ENCODE results near the gene CCDC24. TPM values are rescaled to one million over a fixed set of nuclear protein-coding genes. Genes with fewer than 3 reads are reported as not detected.

The CCDC24 gene
- total RNA-seq, 2 donors from 2014 or later = 0.99 to 1.4 TPM

GRCh38 chr1:44031252-44032169 lies 40.1 kb downstream of the CCDC24 start, which contains the start of gene SLC6A9:
SLC6A9 (minus strand) TSS chr1:44031462; CDS start chr1:44024277, 7,185 bp downstream.
- peak; percentile 56 to 62 for DNase-seq
- H3K4me1 Mint-ChIP-seq (ENCODE audit: low read depth) = peaks cover 41% of the 10 kb centered on the region

GRCh38 chr1:44032170-44032790 lies 40.9 kb downstream of the CCDC24 start:
- Mint-ChIP-seq H3K4me1 (ENCODE audit: low read depth) (peaks cover 45% of the 10 kb centered on the region), H3K4me3 (peak overlapping the region; percentile 90 to 91), H3K9me3 (no peaks in the 10 kb centered on the region), H3K36me3 (ENCODE audit: insufficient read depth in 2 of 2) (peaks cover 5 to 6% of the 10 kb centered on the region in 2 donors), H3K27me3 (ENCODE audit: low read depth) (no peaks in the 10 kb centered on the region), H3K27ac (no peak overlapping the region)
- ATAC-seq (replicated peaks in 1 of 2) (no peak), DNase-seq (no peak)

More at GRCh38 chr1:44031252-44032169, 40.1 kb downstream of the CCDC24 start, which contains the start of gene SLC6A9:
- H3K4me3 Mint-ChIP-seq = peak within 1 kb of the TSS; percentile 90 to 91
- no peaks in the 10 kb centered on the region for H3K9me3 Mint-ChIP-seq
- ATAC-seq (replicated peaks in 1 of 2) = peak; percentile 22 to 23
- H3K36me3 Mint-ChIP-seq (ENCODE audit: insufficient read depth in 2 of 2) = peaks cover 5 to 6% of the 10 kb centered on the region in 2 donors
- peak within 1 kb of the TSS; percentile 86 for H3K27ac Mint-ChIP-seq
- no peaks in the 10 kb centered on the region for H3K27me3 Mint-ChIP-seq (ENCODE audit: low read depth)

GRCh38 chr1:44033041-44033575 lies 41.7 kb downstream of the CCDC24 start:
- no peaks in the 10 kb centered on the region for H3K9me3 Mint-ChIP-seq
- peaks cover 43% of the 10 kb centered on the region for H3K4me1 Mint-ChIP-seq (ENCODE audit: low read depth)
- H3K27ac Mint-ChIP-seq = no peak overlapping the region

GRCh38 chr1:44033756-44034155 lies 42.4 kb downstream of the CCDC24 start:
- Mint-ChIP-seq H3K36me3 (ENCODE audit: insufficient read depth in 2 of 2) (peaks cover under 1 to 5% of the 10 kb centered on the region in 2 donors), H3K4me1 (ENCODE audit: low read depth) (peaks cover 36% of the 10 kb centered on the region), H3K27me3 (ENCODE audit: low read depth) (no peaks in the 10 kb centered on the region), H3K27ac (no peak overlapping the region), H3K9me3 (no peaks in the 10 kb centered on the region), H3K4me3 (no peak overlapping the region)
- DNase-seq (no peak), ATAC-seq (replicated peaks in 1 of 2) (no peak)

More at GRCh38 chr1:44033041-44033575, 41.7 kb downstream of the CCDC24 start:
- Mint-ChIP-seq H3K27me3 (ENCODE audit: low read depth) (no peaks in the 10 kb centered on the region), H3K36me3 (ENCODE audit: insufficient read depth in 2 of 2) (peaks cover 5% of the 10 kb centered on the region in 2 donors), H3K4me3 (no peak overlapping the region)
- DNase-seq = no peak
- ATAC-seq (replicated peaks in 1 of 2) = no peak

GRCh38 chr1:44034423-44034822 lies 43.0 kb downstream of the CCDC24 start:
- Mint-ChIP-seq H3K4me1 (ENCODE audit: low read depth) (peaks cover 30% of the 10 kb centered on the region), H3K36me3 (ENCODE audit: insufficient read depth in 2 of 2) (peaks cover 0 to 5% of the 10 kb centered on the region in 2 donors), H3K27ac (no peak overlapping the region), H3K9me3 (no peaks in the 10 kb centered on the region), H3K27me3 (ENCODE audit: low read depth) (no peaks in the 10 kb centered on the region), H3K4me3 (no peak overlapping the region)
- ATAC-seq (replicated peaks in 1 of 2) (no peak), DNase-seq (no peak)

- H3K4me3 Mint-ChIP-seq = no peak overlapping the region
- H3K9me3 Mint-ChIP-seq = no peaks in the 10 kb centered on the region
- ATAC-seq (replicated peaks in 1 of 2) (no peak), DNase-seq (no peak)
- H3K4me1 Mint-ChIP-seq (ENCODE audit: low read depth) = peaks cover 24% of the 10 kb centered on the region
- H3K27ac Mint-ChIP-seq = no peak overlapping the region
- H3K36me3 Mint-ChIP-seq (ENCODE audit: insufficient read depth in 2 of 2) = peaks cover 2 to 5% of the 10 kb centered on the region in 2 donors
- H3K27me3 Mint-ChIP-seq (ENCODE audit: low read depth) = peaks cover 5% of the 10 kb centered on the region
Measured at GRCh38 chr1:44034976-44035716, 43.7 kb downstream of the CCDC24 start.

GRCh38 chr1:44035726-44036408 lies 44.5 kb downstream of the CCDC24 start:
- H3K4me1 Mint-ChIP-seq (ENCODE audit: low read depth) = peaks cover 24% of the 10 kb centered on the region
- peaks cover 2 to 5% of the 10 kb centered on the region in 2 donors for H3K36me3 Mint-ChIP-seq (ENCODE audit: insufficient read depth in 2 of 2)
- no peak for ATAC-seq (replicated peaks in 1 of 2)
- no peak for DNase-seq
- H3K9me3 Mint-ChIP-seq = no peaks in the 10 kb centered on the region
- no peak overlapping the region for H3K27ac Mint-ChIP-seq
- peaks cover 5% of the 10 kb centered on the region for H3K27me3 Mint-ChIP-seq (ENCODE audit: low read depth)
- H3K4me3 Mint-ChIP-seq = no peak overlapping the region

GRCh38 chr1:44036409-44037139 lies 45.2 kb downstream of the CCDC24 start:
- peaks cover 5% of the 10 kb centered on the region for H3K27me3 Mint-ChIP-seq (ENCODE audit: low read depth)
- H3K36me3 Mint-ChIP-seq (ENCODE audit: insufficient read depth in 2 of 2) = peaks cover 0 to 2% of the 10 kb centered on the region in 2 donors
- peak; percentile 65 to 72 for DNase-seq
- H3K9me3 Mint-ChIP-seq = no peaks in the 10 kb centered on the region
- peak; percentile 65 to 78 for ATAC-seq (replicated peaks in 1 of 2)
- no peak overlapping the region for H3K27ac Mint-ChIP-seq
- no peak overlapping the region for H3K4me3 Mint-ChIP-seq
- H3K4me1 Mint-ChIP-seq (ENCODE audit: low read depth) = peaks cover 22% of the 10 kb centered on the region

- peaks cover 16% of the 10 kb centered on the region for H3K4me1 Mint-ChIP-seq (ENCODE audit: low read depth)
- H3K36me3 Mint-ChIP-seq (ENCODE audit: insufficient read depth in 2 of 2) = peaks cover 0 to 2% of the 10 kb centered on the region in 2 donors
- ATAC-seq (replicated peaks in 1 of 2) = peak in 1 of 2 donors; percentile 2
- DNase-seq = no peak
- H3K27ac Mint-ChIP-seq = no peak overlapping the region
- no peaks in the 10 kb centered on the region for H3K9me3 Mint-ChIP-seq
- H3K4me3 Mint-ChIP-seq = no peak overlapping the region
- H3K27me3 Mint-ChIP-seq (ENCODE audit: low read depth) = peaks cover 5% of the 10 kb centered on the region
Measured at GRCh38 chr1:44037154-44037553, 45.8 kb downstream of the CCDC24 start.

GRCh38 chr1:44038876-44039657 lies 47.7 kb downstream of the CCDC24 start:
- H3K27me3 Mint-ChIP-seq (ENCODE audit: low read depth) = peaks cover 5% of the 10 kb centered on the region
- H3K9me3 Mint-ChIP-seq = no peaks in the 10 kb centered on the region
- DNase-seq (no peak), ATAC-seq (replicated peaks in 1 of 2) (no peak)
- H3K27ac Mint-ChIP-seq = no peak overlapping the region
- peaks cover 9% of the 10 kb centered on the region for H3K4me1 Mint-ChIP-seq (ENCODE audit: low read depth)
- peaks cover 0 to 2% of the 10 kb centered on the region in 2 donors for H3K36me3 Mint-ChIP-seq (ENCODE audit: insufficient read depth in 2 of 2)
- no peak overlapping the region for H3K4me3 Mint-ChIP-seq

GRCh38 chr1:44040418-44040817 lies 49.0 kb downstream of the CCDC24 start:
- H3K4me1 Mint-ChIP-seq (ENCODE audit: low read depth) = peaks cover 12% of the 10 kb centered on the region
- no peaks in the 10 kb centered on the region for H3K9me3 Mint-ChIP-seq
- no peak for DNase-seq
- peaks cover 10% of the 10 kb centered on the region for H3K27me3 Mint-ChIP-seq (ENCODE audit: low read depth)
- H3K4me3 Mint-ChIP-seq = no peak overlapping the region
- peaks cover 0 to 2% of the 10 kb centered on the region in 2 donors for H3K36me3 Mint-ChIP-seq (ENCODE audit: insufficient read depth in 2 of 2)
- H3K27ac Mint-ChIP-seq = no peak overlapping the region
- ATAC-seq (replicated peaks in 1 of 2) = no peak

Measured in activated T-cell treated with anti-CD3 and anti-CD28 coated beads, Interleukin-2, amount 50 U/mL, for 72 hours (primary cell).